GM12801 (cell line): ENCODE data around the gene PRMT2.

Experiments
- CTCF ChIP-seq: IDR thresholded peaks from one replicate; pipeline ENCODE4 v1.5.1; 2011; ENCODE audit warnings: control low read depth; ENCODE audit not compliant: insufficient read length; ENCODE audit errors: extremely low read depth

Gene PRMT2

GRCh38 chr21:46636550-46637285 is 1.2 kb downstream of the PRMT2 start:
- TF ChIP-seq CTCF, result no peak

GRCh38 chr21:46637952-46638746 is 2.7 kb downstream of the PRMT2 start:
- TF ChIP-seq CTCF, result no peak

- TF ChIP-seq CTCF, result no peak
These were observed 4.3 kb downstream of the PRMT2 start for GRCh38 chr21:46639489-46640386.

- TF ChIP-seq CTCF, result no peak
These were observed 6.2 kb downstream of the PRMT2 start for GRCh38 chr21:46641656-46642055.

GRCh38 chr21:46643379-46644177 is 8.1 kb downstream of the PRMT2 start:
- TF ChIP-seq CTCF, result no peak

GRCh38 chr21:46645840-46646239 is 10.4 kb downstream of the PRMT2 start:
- no peak for TF ChIP-seq CTCF
